Ectodermal cell (in vitro differentiated cells): Measurements from ENCODE around the gene SLC66A1.

Experiments used
- H3K27ac ChIP-seq: 2 replicates; pipeline ENCODE4 v1.7.0; 2013; ENCODE audit warnings: mild to moderate bottlenecking, low read depth, low read length; ENCODE audit not compliant: insufficient read depth, poor library complexity, severe bottlenecking
- H3K27me3 ChIP-seq: 2 replicates; pipeline ENCODE4 v1.7.0; 2013; ENCODE audit warnings: mild to moderate bottlenecking, low read length; ENCODE audit not compliant: insufficient read depth, control insufficient read depth, poor library complexity, severe bottlenecking
- H3K36me3 ChIP-seq: one replicate; pipeline ENCODE4 v1.7.0; 2013; ENCODE audit warnings: low read length; ENCODE audit not compliant: control insufficient read depth, insufficient read depth
- H3K4me1 ChIP-seq: one replicate; pipeline ENCODE4 v1.7.0; 2013; ENCODE audit warnings: low read length; ENCODE audit not compliant: control insufficient read depth, insufficient read depth
- H3K4me3 ChIP-seq: 2 replicates; pipeline ENCODE4 v1.7.0; 2013; ENCODE audit warnings: low read depth, low read length, control low read depth; ENCODE audit not compliant: insufficient read depth
- H3K9me3 ChIP-seq: 2 replicates; pipeline ENCODE4 v1.7.0; 2013; ENCODE audit warnings: mild to moderate bottlenecking, low read length, moderate library complexity; ENCODE audit not compliant: control insufficient read depth
- WGBS, 2 experiments: methylation state at CpG; one replicate each; pipeline ENCODE4 v1.1.7; 2013; ENCODE audit warnings: missing lambda C conversion rate in 2 of 2; 5-methylcytosine and 5-hydroxymethylcytosine counted together

SLC66A1 gene

GRCh38 chr1:19370453-19371170, 58.5 kb downstream of the SLC66A1 start:
- 94 to 95% methylated on average over 13 of the region's 13 CpGs for WGBS, 2 experiments
- no peak overlapping the region for H3K4me3 ChIP-seq
- H3K36me3 ChIP-seq = no peaks in the 10 kb centered on the region

DNA sequence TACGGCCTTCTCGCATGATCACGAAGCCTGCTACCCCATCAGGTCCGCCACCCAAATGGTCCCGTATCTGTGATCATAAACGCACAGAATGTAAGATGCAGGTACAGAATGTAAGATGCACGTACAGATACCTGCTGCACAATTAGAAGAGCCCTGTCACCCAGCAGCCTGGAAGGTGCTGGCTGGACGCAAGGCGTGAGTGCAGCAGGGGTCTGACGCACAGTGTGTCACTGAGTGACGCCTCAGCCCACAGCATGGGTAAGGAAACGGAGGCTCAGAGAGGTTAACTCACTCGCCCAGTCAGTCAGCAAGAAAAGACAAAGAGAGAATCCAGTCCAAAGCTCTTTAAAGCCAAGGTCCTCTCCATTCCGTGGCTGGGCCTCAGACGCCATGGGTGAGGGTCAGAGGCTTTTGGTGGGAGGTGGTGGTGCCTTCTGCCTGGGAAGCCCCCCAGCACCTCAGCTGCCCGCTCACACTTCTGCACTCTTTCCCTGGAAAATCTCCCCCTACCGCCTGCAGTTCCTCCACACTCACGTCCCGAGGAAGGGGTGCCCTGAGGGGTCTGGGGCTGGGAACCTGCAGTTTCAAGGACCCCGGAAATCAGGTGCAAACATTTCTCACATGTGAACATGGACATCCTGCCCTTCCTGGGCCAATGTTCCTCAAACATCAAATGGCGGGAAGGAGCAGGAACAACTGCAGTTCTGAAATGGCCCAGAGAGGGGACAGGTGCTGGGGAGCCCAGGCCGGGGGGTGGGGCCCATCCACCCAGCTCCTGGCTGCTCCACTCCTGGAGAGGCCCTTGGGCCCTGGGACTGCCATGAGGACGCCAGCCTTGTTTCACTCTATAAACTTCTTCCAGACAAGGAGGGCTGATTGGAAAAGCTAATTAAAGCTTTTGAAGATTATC, 59.4 kb downstream of the SLC66A1 start:
- Histone ChIP-seq H3K4me3 (no peak overlapping the region), H3K36me3 (peaks cover 4% of the 10 kb centered on the region), H3K27me3 (no peaks in the 10 kb centered on the region), H3K4me1 (peaks cover 5% of the 10 kb centered on the region), H3K9me3 (no peaks in the 10 kb centered on the region), H3K27ac (no peak overlapping the region)
- WGBS, 2 experiments = 95 to 96% methylated on average over 23 of the region's 23 CpGs

More at GRCh38 chr1:19370453-19371170, 58.5 kb downstream of the SLC66A1 start:
- no peaks in the 10 kb centered on the region for H3K9me3 ChIP-seq
- H3K27ac ChIP-seq = no peak overlapping the region
- H3K27me3 ChIP-seq = no peaks in the 10 kb centered on the region
- H3K4me1 ChIP-seq = peaks cover 5% of the 10 kb centered on the region

DNA sequence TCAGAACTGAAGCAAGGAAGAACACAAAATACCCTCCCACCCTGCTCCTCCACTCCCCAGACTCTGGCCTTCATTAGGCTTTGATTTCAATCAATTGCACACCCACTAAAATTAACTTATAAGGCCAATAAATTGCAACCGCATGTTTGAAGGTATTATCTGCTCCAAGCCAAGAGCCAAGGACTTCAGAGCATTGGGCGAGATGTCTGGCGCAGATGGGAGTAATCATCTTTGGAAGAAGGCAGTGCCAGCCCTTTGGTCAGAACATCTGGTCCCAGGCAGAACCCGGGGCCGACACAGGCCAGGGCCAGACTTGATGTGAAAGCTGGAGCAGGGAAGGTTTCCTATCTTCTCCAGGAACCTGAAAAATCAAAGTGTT, 60.0 kb downstream of the SLC66A1 start:
- Histone ChIP-seq H3K9me3 (no peaks in the 10 kb centered on the region), H3K36me3 (peaks cover 9% of the 10 kb centered on the region), H3K27me3 (no peaks in the 10 kb centered on the region), H3K27ac (no peak overlapping the region), H3K4me1 (no peaks in the 10 kb centered on the region), H3K4me3 (no peak overlapping the region)
- WGBS, 2 experiments = 96 to 97% methylated on average over 5 of the region's 5 CpGs

DNA sequence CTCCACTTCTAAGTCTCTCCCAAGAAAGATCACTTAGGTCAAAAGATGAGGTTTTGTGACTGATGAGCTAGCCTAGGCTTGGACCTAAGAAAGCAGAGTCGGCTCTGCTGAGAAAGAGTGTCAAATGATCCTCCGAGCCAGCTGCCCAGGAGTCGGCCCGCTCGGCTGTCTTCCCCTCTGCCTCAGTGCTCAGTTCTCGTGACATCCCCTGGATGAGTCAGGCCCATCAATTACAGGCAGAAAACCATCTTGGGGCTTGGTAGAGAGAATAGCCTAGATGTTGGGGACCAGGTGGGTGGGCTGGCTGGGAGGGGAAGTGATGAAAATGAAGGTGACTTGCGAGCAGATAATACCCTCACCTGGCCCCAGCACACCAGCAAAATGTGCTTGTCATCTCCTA, 60.5 kb downstream of the SLC66A1 start:
- Histone ChIP-seq H3K4me3 (no peak overlapping the region), H3K27me3 (no peaks in the 10 kb centered on the region), H3K27ac (no peak overlapping the region), H3K4me1 (no peaks in the 10 kb centered on the region), H3K36me3 (peaks cover 9% of the 10 kb centered on the region), H3K9me3 (no peaks in the 10 kb centered on the region)
- WGBS, 2 experiments = 93 to 95% methylated on average over 7 of the region's 7 CpGs

- Histone ChIP-seq H3K9me3 (no peaks in the 10 kb centered on the region), H3K4me3 (no peak overlapping the region), H3K36me3 (peaks cover 9% of the 10 kb centered on the region), H3K27ac (no peak overlapping the region), H3K27me3 (no peaks in the 10 kb centered on the region), H3K4me1 (no peaks in the 10 kb centered on the region)
- 92 to 94% methylated on average over 15 of the region's 15 CpGs for WGBS, 2 experiments
Observed at GRCh38 chr1:19373211-19374082, 61.3 kb downstream of the SLC66A1 start.

DNA sequence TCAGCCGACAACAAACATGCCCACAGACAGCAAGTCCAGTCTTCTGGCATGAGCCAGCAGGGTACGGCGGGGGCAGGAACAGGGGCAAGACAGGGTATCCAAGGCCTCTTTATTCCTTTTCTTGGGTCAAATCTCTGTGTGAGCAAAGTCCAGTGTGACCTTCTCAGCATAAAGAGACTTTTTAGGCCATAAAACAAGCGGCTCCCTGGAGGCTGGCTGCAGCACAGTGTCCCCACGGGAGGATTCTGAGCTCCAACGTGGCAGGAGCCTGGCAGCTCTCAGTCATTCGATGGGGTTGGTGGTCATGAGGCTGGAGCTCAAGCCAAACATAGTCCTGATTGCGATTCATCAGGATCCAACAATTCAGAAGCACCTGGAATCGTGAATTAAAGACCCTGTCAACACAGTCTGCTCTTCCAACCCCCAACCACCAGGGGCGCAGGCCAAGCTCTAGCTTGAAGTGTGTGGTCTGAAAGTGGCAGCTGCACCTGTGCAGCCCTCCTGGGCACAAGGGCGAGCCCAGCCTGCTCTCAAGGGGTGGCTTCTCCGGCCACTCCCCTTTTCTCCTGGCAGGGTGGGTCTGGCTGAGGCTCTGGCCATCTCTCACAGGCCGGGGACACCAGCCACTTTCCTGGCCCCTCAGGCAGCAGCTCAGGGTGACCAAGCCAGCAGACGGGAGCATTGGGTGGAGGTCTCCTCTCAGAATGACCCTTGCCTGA, 62.1 kb downstream of the SLC66A1 start:
- WGBS, 2 experiments = 84 to 87% methylated on average over 14 of the region's 14 CpGs
- Histone ChIP-seq H3K27ac (no peak overlapping the region), H3K4me3 (no peak overlapping the region), H3K9me3 (no peaks in the 10 kb centered on the region), H3K27me3 (no peaks in the 10 kb centered on the region), H3K4me1 (no peaks in the 10 kb centered on the region), H3K36me3 (peaks cover 9% of the 10 kb centered on the region)

DNA sequence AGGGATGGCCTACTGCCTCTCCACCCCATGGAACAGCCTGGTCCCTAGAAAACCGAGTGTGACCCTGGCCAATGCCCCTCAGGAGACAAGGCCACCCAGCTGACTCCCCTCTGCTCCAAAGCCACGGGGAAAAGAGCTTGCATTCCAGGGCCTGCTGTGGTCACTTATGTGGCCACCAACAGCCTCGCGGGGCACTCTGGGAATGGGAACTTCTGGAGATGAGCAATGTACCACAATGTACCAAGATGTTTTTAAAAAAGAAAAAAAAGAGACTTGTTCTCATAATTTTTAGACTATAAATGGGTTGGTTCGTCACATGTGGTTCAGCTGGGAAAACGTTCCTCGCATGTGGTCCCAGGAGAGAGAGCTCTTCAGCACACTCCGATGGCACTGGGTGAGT, 62.8 kb downstream of the SLC66A1 start:
- H3K9me3 ChIP-seq = no peaks in the 10 kb centered on the region
- H3K36me3 ChIP-seq = peaks cover 9% of the 10 kb centered on the region
- H3K27ac ChIP-seq = no peak overlapping the region
- H3K27me3 ChIP-seq = no peaks in the 10 kb centered on the region
- H3K4me1 ChIP-seq = no peaks in the 10 kb centered on the region
- WGBS, 2 experiments = 94 to 95% methylated on average over 8 of the region's 8 CpGs
- H3K4me3 ChIP-seq = no peak overlapping the region

DNA sequence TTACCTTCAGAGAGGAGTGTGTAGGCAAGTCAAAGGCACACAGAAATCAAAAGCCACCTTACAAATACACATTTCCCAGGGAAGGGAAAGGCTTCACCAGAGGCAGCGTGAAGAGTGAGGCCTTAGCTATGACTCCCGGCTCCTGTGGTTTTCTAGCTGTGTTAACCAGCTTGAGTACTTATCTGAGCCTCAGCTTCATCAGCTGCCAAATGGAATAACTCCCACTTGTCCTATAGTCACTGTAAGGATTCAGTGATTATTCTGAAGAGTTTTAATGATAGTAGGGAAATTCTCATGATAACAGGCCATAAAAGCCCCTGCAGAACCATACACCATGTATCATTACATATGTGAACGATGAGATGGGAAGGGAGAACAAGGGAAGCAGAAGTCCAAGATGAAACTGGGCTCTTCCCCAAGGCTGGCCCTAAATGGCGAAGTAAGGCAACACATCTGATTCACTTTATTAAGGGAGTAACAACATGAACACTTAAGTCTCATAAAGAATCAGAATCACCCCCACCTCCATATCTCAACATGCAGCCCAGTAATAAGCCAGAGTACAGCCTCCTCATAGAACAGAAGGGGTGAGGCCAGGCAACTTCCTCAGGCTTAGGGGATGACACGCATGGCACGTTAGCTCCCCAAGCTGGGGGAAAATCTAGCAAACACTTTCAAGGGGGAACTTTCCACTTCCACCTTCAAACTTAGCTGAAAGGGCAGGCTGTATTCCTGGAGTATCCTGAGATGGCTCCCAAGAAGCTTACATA, 63.7 kb downstream of the SLC66A1 start:
- Histone ChIP-seq H3K4me1 (no peaks in the 10 kb centered on the region), H3K4me3 (no peak overlapping the region), H3K36me3 (peaks cover 9% of the 10 kb centered on the region), H3K27me3 (no peaks in the 10 kb centered on the region), H3K27ac (no peak overlapping the region), H3K9me3 (no peaks in the 10 kb centered on the region)
- 95 to 96% methylated on average over 6 of the region's 6 CpGs for WGBS, 2 experiments
